CD14-positive monocyte (primary cell): ENCODE measurements around the gene WDFY4. TPM values are rescaled to one million over a fixed set of nuclear protein-coding genes. Genes with fewer than 3 reads are reported as not detected.

Experiments used
- DNase-seq, 3 donors: peaks; one replicate each; pipeline ENCODE4 v3.0.0-alpha.2; 2011 to 2022
- H2AFZ ChIP-seq: 2 replicates; pipeline ENCODE4 v1.6.0; 2012; ENCODE audit warnings: mild to moderate bottlenecking, low read depth, low read length, inconsistent platforms; ENCODE audit not compliant: insufficient read depth, poor library complexity, severe bottlenecking
- H3K27ac ChIP-seq, 2 donors: 1 replicate in 1 of 2; 2 replicates in 1 of 2; pipeline ENCODE4 v1.5.1; 2012 to 2013; ENCODE audit warnings: low read length in 2 of 2, control low read depth in 1 of 2, inconsistent platforms in 1 of 2, low read depth in 1 of 2, mild to moderate bottlenecking in 1 of 2
- H3K27me3 ChIP-seq, 2 donors: one replicate each; pipeline versions ENCODE4 v1.6.0 to v1.6.1; 2011 to 2013; ENCODE audit warnings: low read length in 2 of 2; ENCODE audit not compliant: control insufficient read depth in 2 of 2, insufficient read depth in 2 of 2
- H3K36me3 ChIP-seq, 2 donors: replicated peaks in 1 of 2; 1 replicate in 1 of 2; 2 replicates in 1 of 2; pipeline versions ENCODE4 v1.5.1 to v1.6.1; 2012 to 2013; ENCODE audit warnings: low read length in 2 of 2, control low read depth in 1 of 2, inconsistent platforms in 1 of 2, mild to moderate bottlenecking in 1 of 2; ENCODE audit not compliant: insufficient read depth in 2 of 2, control insufficient read depth in 1 of 2
- H3K4me1 ChIP-seq, 2 donors: 1 replicate in 1 of 2; 2 replicates in 1 of 2; pipeline versions ENCODE4 v1.5.1 to v1.6.1; 2012 to 2013; ENCODE audit warnings: low read length in 2 of 2, control low read depth in 1 of 2, inconsistent platforms in 1 of 2, mild to moderate bottlenecking in 1 of 2, moderate library complexity in 1 of 2; ENCODE audit not compliant: insufficient read depth in 2 of 2, control insufficient read depth in 1 of 2
- H3K4me2 ChIP-seq: replicated peaks from 2 replicates; pipeline ENCODE3; 2012; ENCODE audit warnings: low read length, moderate library complexity, mild to moderate bottlenecking; ENCODE audit not compliant: poor library complexity, severe bottlenecking; ENCODE audit errors: extremely low read depth
- H3K4me3 ChIP-seq, 3 experiments: fragments of 200-600 bp in 1 of 3; sonication (generic) in 1 of 3; replicated peaks in 1 of 3; 1 replicate in 2 of 3; 2 replicates in 1 of 3; pipeline ENCODE4 v1.5.1; 2011 to 2013; ENCODE audit warnings: low read length in 3 of 3, mild to moderate bottlenecking in 3 of 3, control low read depth in 2 of 3, low read depth in 2 of 3, inconsistent platforms in 1 of 3, moderate library complexity in 1 of 3
- H3K79me2 ChIP-seq: 2 replicates; pipeline ENCODE4 v1.6.0; 2012; ENCODE audit warnings: mild to moderate bottlenecking, control low read depth, inconsistent platforms, low read length, moderate library complexity; ENCODE audit not compliant: insufficient read depth
- H3K9ac ChIP-seq: 2 replicates; pipeline ENCODE4 v1.6.0; 2017; ENCODE audit warnings: low read length, mild to moderate bottlenecking; ENCODE audit not compliant: insufficient read depth, poor library complexity, severe bottlenecking
- H3K9me3 ChIP-seq, 2 donors: replicated peaks in 1 of 2; 1 replicate in 1 of 2; 2 replicates in 1 of 2; pipeline versions ENCODE4 v1.5.1 to v1.6.1; 2012 to 2013; ENCODE audit warnings: low read length in 2 of 2, control low read depth in 1 of 2; ENCODE audit not compliant: control insufficient read depth in 1 of 2, insufficient read depth in 1 of 2
- H4K20me1 ChIP-seq: 2 replicates; pipeline ENCODE4 v1.6.0; 2012; ENCODE audit warnings: mild to moderate bottlenecking, low read length, control low read depth, moderate library complexity; ENCODE audit not compliant: insufficient read depth
- H3K27ac Mint-ChIP-seq, 7 donors: one replicate each; pipeline ENCODE4 v1.8.0; 2020; ENCODE audit warnings: mild to moderate bottlenecking in 7 of 7, mixed read lengths in 7 of 7, moderate library complexity in 6 of 7, inconsistent platforms in 2 of 7
- H3K27me3 Mint-ChIP-seq, 3 donors: one replicate each; pipeline ENCODE4 v1.8.0; 2021 to 2022; ENCODE audit warnings: low read depth in 3 of 3, mild to moderate bottlenecking in 3 of 3, mixed read lengths in 3 of 3, moderate library complexity in 3 of 3, inconsistent platforms in 1 of 3
- H3K36me3 Mint-ChIP-seq, 2 donors: one replicate each; pipeline ENCODE4 v1.8.0; 2020; ENCODE audit warnings: mixed read lengths in 2 of 2, inconsistent platforms in 1 of 2, mild to moderate bottlenecking in 1 of 2
- H3K4me1 Mint-ChIP-seq: one replicate; pipeline ENCODE4 v1.8.0; 2020; ENCODE audit warnings: mild to moderate bottlenecking, mixed read lengths
- H3K4me3 Mint-ChIP-seq, 2 donors: one replicate each; pipeline ENCODE4 v1.8.0; 2020; ENCODE audit warnings: mild to moderate bottlenecking in 2 of 2, mixed read lengths in 2 of 2, moderate library complexity in 1 of 2
- H3K9me3 Mint-ChIP-seq, 7 donors: one replicate each; pipeline ENCODE4 v1.8.0; 2020 to 2022; ENCODE audit warnings: mixed read lengths in 7 of 7, mild to moderate bottlenecking in 6 of 7, moderate library complexity in 6 of 7, inconsistent platforms in 2 of 7
- CTCF ChIP-seq: fragments of 200-600 bp; IDR thresholded peaks from one replicate; pipeline ENCODE4 v1.8.0; 2022; ENCODE audit warnings: antibody characterized with exemption, mild to moderate bottlenecking
- WGBS: methylation state at CpG from one replicate; pipeline ENCODE4 v1.1.5; 2013; ENCODE audit warnings: missing lambda C conversion rate; ENCODE audit not compliant: insufficient coverage; 5-methylcytosine and 5-hydroxymethylcytosine counted together
- intact Hi-C, 2 donors: fragments of 100-400 bp; cut with micrococcal nuclease; formaldehyde crosslinking; loops; one replicate each; pipeline versions ENCODE4 v1.15.0 to v1.15.1; 2023
- polyA plus RNA-seq, 3 donors: library from polyadenylated mRNA; depleted of rRNA in 1 of 3; unstranded in 2 of 3; stranded (reverse) in 1 of 3; fragments of 300-500 nt in 2 of 3; fragments of >200 nt in 1 of 3; fragmentation: Illumina TruSeq in 2 of 3; gene quantifications; 1 replicate in 2 of 3; 2 replicates in 1 of 3; pipeline ENCODE4 v1.2.3, GENCODE V29; 2012 to 2021

Gene WDFY4
- polyA plus RNA-seq, 3 donors: 7.5 to 36.1 (median 9.8) TPM

- intact Hi-C loops: no loop called here
- Histone ChIP-seq H3K4me1 (peaks cover 17 to 38% of the 10 kb centered on the region in 2 donors), H3K27ac (peak overlapping the region; percentile 95 to 99), H3K9me3 (no peaks in the 10 kb centered on the region), H3K79me2 (peaks cover 61% of the 10 kb centered on the region), H4K20me1 (peaks cover 27% of the 10 kb centered on the region), H3K4me2 (peak overlapping the region; percentile 90), H3K9ac (peak overlapping the region; percentile 98), H3K4me3 (peak overlapping the region; percentile 68 to 82 (median 75)), H3K36me3 (peaks cover 0 to 9% of the 10 kb centered on the region in 2 donors), H2AFZ (no peak overlapping the region), H3K27me3 (no peaks in the 10 kb centered on the region)
- WGBS: 51% methylated on average over 6 of the region's 6 CpGs
- Mint-ChIP-seq H3K27ac (peak overlapping the region; percentile 96 to 100 (median 99)), H3K4me3 (peak overlapping the region; percentile 92 to 98), H3K27me3 (peaks cover 0 to 1% (median 0%) of the 10 kb centered on the region in 3 donors), H3K9me3 (peaks cover 0 to 6% (median 0%) of the 10 kb centered on the region in 7 donors), H3K4me1 (peaks cover 43% of the 10 kb centered on the region), H3K36me3 (peaks cover 5 to 7% of the 10 kb centered on the region in 2 donors)
- DNase-seq: no peak
- TF ChIP-seq CTCF: no peak
Observed at GRCh38 chr10:48685731-48686130, 1.1 kb downstream of the WDFY4 start.

GRCh38 chr10:48690791-48691660, 6.4 kb downstream of the WDFY4 start:
- WGBS: 94% methylated on average over 10 of the region's 12 CpGs
- Mint-ChIP-seq H3K27me3 (no peaks in the 10 kb centered on the region), H3K4me3 (no peak overlapping the region), H3K9me3 (no peaks in the 10 kb centered on the region), H3K4me1 (peaks cover 42% of the 10 kb centered on the region), H3K27ac (peak overlapping the region in 1 of 7 donors; percentile 63), H3K36me3 (peaks cover 24 to 38% of the 10 kb centered on the region in 2 donors)
- no peaks in the 10 kb centered on the region for H3K27me3 ChIP-seq
- DNase-seq: no peak
- no peak for TF ChIP-seq CTCF
- H3K9me3 ChIP-seq: no peaks in the 10 kb centered on the region
- H2AFZ ChIP-seq: no peak overlapping the region
- no peak overlapping the region for H3K4me2 ChIP-seq
- peaks cover 6 to 28% of the 10 kb centered on the region in 2 donors for H3K4me1 ChIP-seq
- H3K36me3 ChIP-seq: peaks cover 3 to 53% of the 10 kb centered on the region in 2 donors
- peaks cover 79% of the 10 kb centered on the region for H4K20me1 ChIP-seq
- intact Hi-C loops: no loop called here
- no peak overlapping the region for H3K9ac ChIP-seq
- H3K79me2 ChIP-seq: peaks cover 100% of the 10 kb centered on the region
- peak overlapping the region in 1 of 2 donors; percentile 46 for H3K27ac ChIP-seq
- no peak overlapping the region for H3K4me3 ChIP-seq
